HG03457 (cell line): Measurements from ENCODE around the gene RGS19.
"Not testable (repeated sequence)": the region's sequence is repeated elsewhere in the genome, so short reads cannot be mapped to it uniquely, and the experiment has no call there.

Experiments used
- ATAC-seq: cut with Tn5 transposase; IDR thresholded peaks from one replicate; pipeline ENCODE4 v1.9.1; 2021; ENCODE audit warnings: moderate number of reproducible peaks; ENCODE audit not compliant: unreplicated experiment

RGS19 gene, protein sequence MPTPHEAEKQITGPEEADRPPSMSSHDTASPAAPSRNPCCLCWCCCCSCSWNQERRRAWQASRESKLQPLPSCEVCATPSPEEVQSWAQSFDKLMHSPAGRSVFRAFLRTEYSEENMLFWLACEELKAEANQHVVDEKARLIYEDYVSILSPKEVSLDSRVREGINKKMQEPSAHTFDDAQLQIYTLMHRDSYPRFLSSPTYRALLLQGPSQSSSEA

DNA sequence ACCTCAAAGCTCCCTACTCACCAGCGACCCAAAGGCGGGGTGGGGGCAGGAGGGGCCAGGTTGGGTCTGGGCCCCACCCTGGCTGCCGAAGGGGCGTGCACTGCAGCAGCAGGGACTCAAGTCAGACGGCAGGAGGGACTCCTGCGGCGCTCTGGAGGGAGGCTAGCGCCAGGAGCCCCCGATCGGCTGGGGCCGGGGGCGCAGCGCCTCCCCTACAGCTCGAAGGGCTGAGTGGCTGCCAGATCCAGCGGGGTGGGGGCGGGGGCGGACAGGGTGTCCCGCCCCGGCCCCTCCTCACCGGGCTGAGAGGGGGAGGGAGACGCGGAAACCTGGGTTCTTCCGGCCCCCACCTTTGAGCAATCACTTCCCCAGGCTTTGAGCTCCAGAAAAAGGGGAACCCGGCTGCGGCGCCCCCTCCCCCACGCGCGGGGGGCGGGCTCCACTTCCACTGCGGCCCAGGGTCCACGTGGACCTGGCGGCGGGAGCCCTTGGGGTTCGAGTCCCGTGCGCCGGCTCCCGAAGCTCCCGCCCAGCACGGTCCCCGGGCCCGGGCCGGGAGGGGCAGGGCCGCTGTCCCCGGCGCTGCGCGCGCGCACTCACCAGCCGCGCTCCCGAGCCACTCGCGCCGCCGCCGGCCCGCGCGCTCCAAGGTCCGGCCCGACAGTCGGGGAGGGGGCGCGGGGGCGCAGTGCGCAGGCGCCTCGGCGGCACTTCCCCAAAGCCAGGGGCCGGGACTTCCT lies at the start of gene RGS19:
Gene RGS19 (minus strand): TSS at position 246 of the 740 bp plus-strand sequence. CDS start 2,632 bp downstream, outside the sequence.
- ATAC-seq = no peak

DNA sequence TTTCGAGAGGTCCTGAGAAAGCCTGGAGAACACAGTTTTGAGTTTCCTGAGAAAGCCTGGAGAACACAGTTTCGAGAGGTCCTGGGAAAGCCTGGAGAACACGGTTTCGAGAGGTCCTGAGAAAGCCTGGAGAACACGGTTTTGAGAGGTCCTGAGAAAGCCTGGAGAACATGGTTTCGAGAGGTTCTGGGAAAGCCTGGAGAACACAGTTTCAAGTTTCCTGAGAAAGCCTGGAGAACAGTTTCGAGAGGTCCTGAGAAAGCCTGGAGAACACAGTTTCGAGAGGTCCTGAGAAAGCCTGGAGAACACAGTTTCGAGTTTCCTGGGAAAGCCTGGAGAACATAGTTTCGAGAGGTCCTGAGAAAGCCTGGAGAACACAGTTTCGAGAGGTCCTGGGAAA lies 44.2 kb upstream of the RGS19 start:
- ATAC-seq = not testable (repeated sequence)

DNA sequence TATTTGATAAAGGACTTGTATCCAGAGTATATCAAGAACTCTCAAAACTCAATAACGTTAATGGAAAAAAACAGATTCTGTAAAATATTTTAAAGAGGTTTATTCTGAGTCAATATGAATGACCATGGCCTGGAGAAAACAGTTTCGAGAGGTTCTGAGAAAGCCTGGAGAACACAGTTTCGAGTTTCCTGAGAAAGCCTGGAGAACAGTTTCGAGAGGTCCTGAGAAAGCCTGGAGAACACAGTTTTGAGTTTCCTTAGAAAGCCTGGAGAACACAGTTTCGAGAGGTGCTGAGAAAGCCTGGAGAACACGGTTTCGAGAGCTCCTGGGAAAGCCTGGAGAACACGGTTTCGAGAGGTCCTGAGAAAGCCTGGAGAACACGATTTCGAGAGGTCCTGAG lies 43.6 kb upstream of the RGS19 start:
- not testable (repeated sequence) for ATAC-seq

DNA sequence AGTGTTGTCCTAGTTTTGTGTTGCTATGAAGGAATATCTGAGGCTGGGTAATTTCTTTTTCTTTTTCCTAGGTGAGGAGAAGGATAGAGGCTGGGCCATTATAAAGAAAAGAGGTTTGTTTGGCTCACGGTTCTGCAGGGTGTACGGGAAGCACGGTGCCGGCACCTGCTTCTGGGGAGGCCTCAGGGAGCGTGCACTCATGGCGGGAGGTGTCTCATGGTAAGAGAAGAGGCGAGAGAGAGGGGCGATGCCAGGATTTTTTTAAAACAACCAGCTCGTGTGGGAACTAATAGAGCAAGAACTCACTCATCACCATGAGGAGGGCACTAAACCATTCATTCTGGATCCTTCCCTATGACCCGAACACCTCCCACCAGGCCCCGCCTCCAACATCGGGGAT lies 42.3 kb upstream of the RGS19 start:
- ATAC-seq = no peak

DNA sequence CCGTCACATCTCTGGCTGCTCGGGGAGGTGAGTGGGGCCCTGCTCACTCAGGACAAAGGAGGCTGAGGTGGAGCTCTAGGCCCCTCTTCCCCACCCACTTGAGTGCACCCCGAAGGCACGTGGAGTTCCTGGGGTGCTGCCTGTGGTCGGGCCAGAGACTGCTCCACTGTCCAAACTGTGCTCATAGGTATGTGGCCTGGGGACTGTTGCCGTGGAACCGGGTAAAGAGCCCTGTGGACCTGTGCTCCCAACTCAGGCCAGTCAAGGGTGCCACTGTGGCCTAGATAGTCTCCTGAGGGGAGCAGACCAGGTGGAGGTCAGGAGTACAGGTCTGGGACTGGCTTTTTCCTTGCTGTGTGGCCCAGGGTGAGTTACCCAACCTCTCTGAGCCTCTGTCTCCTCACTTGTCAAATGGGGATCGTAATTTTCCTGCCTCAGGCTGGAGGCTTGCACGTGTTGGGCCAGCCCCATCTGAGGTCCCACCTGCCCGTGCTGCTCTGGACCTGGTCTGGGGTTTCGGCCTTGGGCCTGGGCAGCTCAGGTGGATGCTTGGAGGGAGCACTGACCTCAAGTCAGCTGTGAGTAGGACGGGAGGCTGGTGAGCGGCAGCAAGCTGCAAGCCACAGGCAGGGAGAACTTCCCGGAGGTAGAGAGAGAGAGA lies 40.5 kb upstream of the RGS19 start:
- no peak for ATAC-seq

DNA sequence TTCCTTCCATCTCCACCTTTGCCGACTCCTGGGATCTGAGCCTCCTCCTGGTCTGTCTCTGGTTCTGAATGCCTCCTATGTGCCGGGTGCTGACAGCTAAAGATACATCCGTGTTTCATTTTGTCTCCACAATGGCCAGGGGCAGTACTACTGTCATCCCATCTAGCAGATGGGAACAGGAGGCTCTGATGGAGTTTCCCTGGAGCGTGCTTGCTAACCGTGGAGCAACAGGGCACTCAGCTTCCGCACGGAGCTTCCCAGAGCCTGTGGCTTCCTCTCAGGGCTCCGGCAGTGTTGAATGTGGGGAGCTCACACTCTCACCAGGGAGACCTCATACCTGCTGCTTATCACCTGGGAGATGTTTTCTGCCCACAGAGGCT lies 40.0 kb upstream of the RGS19 start:
- ATAC-seq = no peak

DNA sequence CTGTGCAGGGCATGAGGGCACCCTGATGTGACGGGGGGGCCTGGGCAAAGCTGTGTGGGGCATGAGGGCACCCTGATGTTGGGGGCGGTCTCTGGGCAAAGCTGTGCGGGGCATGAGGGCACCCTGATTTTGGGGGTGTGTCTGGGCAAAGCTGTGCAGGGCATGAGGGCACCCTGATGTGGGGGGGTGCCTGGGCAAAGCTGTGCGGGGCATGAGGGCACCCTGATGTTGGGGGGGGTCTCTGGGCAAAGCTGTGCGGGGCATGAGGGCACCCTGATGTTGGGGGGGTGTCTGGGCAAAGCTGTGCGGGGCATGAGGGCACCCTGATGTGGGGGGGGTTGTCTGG lies 38.1 kb upstream of the RGS19 start:
- ATAC-seq = not testable (repeated sequence)

DNA sequence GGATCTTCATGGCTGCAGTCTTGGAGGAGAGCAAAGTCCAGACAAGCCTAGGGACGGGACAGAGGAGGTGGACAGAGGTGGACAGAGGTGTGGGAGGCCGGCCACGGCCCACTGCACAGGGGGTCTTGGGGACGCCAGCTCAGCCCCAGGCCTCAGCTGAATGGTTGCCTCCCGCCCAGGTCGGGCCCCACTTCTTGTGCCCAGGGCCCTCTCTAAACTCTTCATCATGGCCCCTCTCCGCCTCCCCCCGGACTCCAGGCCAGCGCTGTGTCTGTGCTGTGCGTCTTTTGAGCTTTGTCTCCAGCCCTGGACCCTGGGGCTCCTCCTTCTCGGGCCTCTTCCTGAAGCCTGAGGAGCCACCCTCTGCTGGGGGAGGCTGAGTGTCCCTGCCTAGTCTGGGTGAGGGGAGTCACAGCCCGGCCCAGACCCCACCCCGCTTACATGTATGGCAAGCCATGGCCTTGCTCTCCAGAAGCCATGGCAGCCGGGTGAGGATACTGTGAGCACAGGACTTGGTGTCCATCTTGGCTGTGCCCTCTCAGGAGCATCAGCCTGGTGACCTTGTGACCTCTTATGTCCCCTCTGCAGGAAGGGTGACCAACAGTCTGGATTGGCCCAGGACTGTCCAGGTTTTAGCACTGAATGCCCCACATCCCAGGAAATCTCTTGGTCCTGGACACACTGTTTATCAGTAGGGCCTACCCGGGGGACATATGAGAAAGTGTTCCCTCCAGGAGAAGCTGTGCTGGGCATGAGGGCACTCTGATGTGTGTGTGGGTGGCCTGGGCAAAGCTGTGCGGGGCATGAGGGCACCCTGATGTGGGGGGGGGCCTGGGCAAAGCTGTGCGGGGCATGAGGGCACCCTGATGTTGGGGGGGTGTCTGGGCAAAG lies 37.5 kb upstream of the RGS19 start:
- no peak for ATAC-seq

DNA sequence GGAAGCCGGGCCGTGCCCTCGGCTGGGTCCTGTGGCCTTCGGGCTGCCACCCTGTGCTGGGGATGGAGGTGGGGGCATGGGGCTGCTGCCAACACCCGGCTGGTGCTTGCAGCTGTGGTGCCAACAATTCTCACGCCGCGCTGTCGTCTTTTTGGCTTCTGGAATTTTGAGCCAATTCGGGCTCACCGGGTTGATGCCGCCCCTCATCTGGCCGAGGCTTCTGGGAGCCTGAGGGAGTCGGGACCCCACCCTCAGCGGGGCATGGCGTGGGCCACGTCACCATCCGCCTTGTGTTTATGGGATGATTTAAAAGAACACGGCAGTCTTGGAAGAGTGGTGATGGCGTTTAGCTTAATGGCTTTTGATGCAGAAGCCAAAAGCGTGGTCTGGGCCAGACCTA lies 36.7 kb upstream of the RGS19 start:
- ATAC-seq = no peak

DNA sequence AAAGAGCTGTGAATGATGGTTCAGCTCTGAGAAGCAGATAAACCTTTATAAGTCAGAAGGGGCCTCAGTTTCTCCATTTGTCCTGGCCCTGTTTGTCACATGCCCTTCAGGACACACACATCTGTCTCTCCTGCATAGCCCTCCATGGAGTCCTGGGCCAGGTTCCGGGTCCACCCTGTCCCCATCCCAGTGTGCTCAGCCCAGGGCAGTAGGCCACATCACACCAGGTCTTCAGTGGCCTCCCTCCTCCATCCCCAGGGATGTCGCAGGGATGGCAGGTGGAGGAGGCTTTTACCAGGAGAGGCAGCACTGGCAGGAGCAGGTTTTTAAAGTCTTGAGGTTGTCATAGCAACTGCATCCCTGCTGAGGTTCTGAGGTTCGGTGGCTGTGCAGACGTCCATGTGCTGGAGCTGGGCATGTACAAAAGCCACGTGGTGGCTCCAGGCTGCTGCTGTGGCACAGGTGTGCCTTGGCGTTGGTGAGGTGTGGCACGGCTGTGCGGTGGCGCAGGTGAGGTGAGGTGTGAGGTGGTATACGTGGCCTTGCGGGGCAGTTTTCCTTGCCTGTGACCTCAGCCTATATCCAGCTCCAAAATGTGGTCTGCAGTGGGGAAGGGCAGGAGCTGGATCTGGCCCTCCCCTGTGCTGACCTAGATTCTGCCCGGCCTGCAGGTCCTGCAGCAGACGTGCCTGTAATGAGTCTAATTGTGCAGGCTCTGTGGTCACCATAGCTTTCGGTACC lies 36.0 kb upstream of the RGS19 start:
- ATAC-seq = no peak

DNA sequence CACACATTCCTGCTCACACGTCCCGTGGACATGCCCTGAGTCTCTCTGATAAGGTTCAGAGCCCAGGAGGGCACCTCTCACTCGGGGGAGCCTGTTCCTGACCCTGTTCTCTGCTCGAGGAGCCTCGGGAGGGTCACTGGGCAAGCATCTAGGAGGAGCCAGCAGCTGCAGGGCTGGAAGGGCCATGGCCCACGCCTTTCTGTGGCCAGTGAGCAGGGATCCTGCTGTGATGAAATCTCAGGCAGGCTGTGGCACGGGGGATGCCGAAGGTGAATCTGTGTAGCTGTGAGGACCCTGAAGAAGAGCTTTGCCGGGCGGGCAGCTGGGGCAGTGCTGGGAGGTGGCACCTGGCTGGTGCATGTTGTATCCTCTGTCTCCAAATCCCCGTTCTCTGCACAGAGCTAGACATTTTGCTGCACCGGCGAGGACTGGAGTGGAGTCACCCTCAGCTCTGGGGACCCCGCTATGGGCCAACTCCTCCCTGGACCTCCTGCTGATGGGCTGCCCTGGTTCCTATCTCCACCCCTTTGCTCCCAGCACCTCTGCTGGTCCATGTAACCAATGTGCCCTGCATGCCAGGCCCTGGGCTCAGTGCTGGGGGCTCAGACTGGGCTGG lies 35.1 kb upstream of the RGS19 start:
- no peak for ATAC-seq

DNA sequence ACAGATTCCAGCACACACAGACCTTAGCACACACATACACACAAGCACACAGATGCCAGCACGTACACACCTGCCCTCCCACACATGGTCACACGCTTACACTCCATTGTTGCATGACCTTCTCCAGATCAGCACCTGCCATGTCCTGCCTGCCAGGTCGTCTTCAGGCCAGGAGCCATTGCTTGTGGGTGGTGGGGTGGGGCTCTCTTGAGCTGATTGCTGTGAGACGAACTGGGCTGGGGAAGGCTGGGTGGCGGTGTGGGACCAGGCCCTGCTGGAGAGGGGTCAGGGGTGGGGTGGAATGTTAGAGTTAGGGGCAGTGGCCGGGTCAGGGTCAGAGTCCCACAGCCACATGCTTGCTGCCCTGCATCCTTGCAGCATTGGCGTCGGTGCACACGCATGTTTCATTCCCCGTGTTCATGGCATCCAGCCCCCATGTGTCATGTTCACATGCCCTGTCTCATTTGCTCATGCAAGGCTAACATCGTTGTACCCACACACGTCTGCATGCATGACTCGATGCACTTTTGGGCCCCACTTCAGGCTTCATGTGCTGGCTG lies 34.6 kb upstream of the RGS19 start:
- no peak for ATAC-seq

DNA sequence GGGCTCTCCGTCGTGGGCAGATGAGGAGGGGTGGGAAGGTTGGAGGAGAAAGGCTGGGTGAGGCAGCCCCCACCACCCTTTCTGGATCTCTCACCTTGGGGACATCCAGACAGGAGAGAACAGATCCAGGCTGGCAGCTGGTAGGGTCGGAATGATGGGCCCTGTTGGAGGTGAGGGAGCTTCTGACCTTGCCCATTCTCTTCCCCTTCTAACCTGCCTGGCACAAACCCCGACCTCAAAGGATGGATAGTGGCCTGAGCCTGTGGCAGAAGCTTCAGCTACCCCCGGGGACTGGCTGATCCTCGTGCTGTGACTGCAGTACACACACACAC lies 34.1 kb upstream of the RGS19 start:
- no peak for ATAC-seq

DNA sequence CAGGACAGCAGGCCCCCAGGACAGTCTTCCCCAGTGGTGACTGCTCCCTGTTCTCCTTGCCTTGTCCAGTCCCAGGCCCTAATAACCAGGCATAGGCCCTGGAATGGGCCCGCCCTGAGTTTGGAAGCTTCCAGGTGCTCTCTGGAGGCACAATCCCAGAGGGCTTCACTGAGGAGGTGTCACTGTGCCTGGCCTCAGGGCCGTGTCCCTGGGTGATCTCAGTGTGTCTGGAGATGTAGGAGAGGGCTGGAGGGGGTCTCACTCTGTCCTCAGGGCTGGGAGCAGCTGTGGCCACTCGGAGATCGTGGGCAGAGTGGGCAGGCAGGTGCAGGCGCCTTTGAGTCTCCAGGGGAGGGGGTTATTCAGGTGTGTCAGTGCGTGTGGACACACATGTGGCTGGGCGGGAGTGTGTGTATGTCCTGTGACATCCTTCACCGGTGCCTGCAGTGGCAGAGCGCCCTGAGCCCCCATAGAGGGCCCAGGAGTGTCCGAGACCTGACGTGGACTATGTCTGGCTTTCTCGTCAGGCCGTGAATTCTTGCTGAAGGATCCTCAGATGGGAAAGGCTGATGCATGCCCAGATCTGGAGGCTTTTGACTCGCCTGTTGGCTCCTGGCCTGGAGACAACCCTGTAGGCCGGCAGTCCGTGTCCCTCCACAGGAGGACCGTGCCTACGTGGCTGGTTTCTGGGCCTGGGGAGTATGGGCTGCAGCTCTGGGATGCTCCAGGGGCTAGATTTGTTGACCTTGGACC lies 33.5 kb upstream of the RGS19 start:
- ATAC-seq = no peak

DNA sequence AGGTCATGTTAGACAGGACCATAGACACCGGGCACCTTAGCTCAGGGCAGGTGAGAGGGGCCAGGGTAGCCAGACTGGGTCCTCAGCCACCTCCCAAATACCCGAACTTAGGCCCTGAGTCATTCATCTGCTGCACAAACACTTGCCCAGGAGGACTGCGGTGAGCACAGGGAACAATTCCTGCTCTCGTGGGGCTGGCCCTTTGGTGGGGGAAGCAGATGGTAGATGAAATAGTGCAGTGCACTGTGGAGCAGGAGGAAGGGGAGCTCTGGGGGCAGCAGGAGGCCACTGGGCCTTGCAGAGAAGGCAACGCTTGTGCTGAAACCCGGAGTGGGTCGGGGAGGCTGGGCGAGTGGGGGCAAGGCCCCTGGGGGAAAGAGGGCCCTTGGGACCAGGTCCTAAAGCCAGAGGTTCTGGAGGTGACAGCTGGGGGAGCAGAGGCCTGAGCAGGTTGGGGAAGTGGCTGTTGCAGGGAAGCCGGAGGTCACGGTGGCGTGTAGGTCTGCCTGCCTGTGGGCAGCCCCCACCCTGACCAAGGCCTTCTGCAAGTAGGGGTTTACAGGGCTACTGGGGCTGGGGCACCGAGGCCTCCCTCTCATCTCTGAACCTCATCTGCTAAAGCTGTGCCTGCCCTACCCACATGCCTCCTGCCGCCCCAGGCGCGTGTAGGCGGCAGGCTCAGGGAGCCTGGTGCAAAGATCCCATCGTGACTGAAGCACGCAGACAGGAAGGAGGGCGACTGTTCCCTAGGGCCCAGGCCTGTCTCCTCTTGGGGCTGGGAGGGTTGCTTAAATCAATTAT lies 32.7 kb upstream of the RGS19 start:
- no peak for ATAC-seq

DNA sequence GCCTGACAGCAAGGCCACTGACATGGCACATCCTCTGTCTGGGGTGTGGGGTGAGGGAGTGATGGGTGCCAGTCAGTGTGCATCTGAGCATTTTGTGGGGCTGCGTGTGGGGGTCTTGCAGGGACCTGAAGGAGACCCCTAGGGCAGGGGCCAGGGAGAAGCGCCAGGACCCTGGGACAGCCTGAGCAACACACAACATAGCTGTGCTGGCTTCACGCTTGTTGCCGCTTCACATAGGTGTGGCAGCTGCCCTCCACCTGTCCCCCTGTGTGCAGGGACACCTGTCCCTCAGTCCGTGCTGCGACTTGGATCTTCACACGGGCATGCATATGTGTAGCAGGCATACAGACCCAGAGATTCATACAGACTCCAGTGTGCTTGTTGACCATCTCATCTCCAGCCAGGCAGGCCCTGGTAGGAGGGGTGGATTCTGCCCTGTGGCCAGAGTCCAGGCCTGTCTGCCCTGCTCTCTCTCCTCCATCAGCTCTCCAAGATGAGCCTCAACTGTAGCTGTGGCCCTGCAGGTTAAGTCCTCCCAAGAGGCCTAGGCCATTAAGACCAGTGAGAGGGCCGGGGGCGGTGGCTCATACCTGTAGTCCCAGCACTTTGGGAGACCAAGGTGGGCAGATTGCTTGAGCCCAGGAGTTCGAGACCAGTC lies 31.2 kb upstream of the RGS19 start:
- no peak for ATAC-seq

DNA sequence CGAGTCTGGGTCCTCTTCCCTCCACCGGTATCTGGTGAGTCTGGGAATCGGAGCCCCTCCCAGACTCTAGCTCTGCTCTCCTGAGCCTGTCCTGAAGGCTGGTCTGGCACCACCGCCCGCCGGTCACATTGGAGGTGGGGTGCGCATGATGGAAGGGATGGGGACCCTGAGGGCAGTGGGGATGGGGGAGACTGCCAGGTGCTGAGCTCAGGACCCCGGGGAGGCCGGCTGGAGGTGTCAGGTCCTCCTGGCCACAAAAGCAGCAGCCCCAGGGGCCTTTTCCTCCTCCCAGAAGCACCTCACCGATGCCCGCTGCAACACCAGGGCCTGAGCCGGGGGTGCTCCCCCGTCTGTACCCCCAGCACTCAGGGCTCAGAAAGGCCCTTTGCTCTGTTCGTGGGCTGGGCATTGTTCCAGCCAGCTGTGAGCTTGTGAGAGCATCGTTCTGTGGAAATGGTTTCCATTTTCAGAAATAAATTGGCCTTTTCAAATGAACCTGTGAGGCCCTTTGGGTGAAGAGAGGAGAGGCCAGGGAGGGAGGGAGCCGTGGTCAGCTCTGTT lies 30.6 kb upstream of the RGS19 start:
- no peak for ATAC-seq
